Sigmoid colon (tissue), 4 donors: Measurements from ENCODE around the gene SDK1.

Source experiments
- EP300 ChIP-seq, 4 donors: sonication (generic); formaldehyde crosslinking; IDR thresholded peaks; one replicate each; pipeline ENCODE4 v1.6.1; 2017; ENCODE audit warnings: antibody characterized with exemption in 4 of 4
- TF ChIP-seq, protein P1 (sequence below), 4 experiments: fragments of 450-650 bp in 3 of 4; fragments of 200-600 bp in 1 of 4; IDR thresholded peaks; one replicate each; pipeline ENCODE4 v1.5.1; 2016 to 2019; ENCODE audit warnings: antibody characterized with exemption in 4 of 4, mild to moderate bottlenecking in 3 of 4, moderate library complexity in 2 of 4

DNA sequence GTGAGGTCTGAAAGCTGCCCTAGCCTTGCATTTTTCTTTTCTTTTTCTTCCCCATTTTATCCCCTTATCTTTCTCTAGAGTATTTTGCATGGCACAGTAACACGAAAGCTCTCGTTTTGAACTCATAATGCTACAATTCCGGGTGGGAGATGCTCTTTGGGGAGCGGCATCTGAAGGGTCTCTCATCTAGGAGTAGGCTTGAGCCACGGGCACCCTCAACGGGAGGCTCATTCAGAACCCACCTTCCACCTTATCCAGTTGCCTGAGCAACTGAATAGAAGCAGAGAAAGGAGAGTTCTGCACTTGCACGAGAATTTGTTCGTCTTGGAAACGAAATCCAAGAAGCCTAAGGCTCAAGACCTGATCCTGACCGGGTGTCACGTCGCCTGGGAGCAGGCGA, 777.5 kb downstream of the SDK1 start:
- TF ChIP-seq, protein P1, sequence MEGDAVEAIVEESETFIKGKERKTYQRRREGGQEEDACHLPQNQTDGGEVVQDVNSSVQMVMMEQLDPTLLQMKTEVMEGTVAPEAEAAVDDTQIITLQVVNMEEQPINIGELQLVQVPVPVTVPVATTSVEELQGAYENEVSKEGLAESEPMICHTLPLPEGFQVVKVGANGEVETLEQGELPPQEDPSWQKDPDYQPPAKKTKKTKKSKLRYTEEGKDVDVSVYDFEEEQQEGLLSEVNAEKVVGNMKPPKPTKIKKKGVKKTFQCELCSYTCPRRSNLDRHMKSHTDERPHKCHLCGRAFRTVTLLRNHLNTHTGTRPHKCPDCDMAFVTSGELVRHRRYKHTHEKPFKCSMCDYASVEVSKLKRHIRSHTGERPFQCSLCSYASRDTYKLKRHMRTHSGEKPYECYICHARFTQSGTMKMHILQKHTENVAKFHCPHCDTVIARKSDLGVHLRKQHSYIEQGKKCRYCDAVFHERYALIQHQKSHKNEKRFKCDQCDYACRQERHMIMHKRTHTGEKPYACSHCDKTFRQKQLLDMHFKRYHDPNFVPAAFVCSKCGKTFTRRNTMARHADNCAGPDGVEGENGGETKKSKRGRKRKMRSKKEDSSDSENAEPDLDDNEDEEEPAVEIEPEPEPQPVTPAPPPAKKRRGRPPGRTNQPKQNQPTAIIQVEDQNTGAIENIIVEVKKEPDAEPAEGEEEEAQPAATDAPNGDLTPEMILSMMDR (IDR thresholded peaks at IDR 0.05) = no peak
- no peak for TF ChIP-seq EP300 (IDR thresholded peaks at IDR 0.05)
